MCF 10A (cell line): ENCODE measurements around the gene SDHAF3. TPM values are rescaled to one million over a fixed set of nuclear protein-coding genes. Genes with fewer than 3 reads are reported as not detected.

Experiments used
- BruUV-seq: library from RNA; stranded (reverse); fragments of 400-500 nt; replicated peaks from 2 replicates; lab custom pipeline; 2021; lab: Mats Ljungman, UMichigan
- CTCF ChIA-PET: fragments of 300-600 bp; sonication (Branson Sonifier 250); formaldehyde crosslinking; extraction: SDS; loops from one replicate; lab custom pipeline; 2021; ENCODE audit warnings: antibody characterized with exemption, inconsistent platforms; lab: Yijun Ruan, JAX
- POLR2A ChIA-PET: fragments of 300-600, 350-650 bp; sonication (Branson Sonifier 250); formaldehyde crosslinking; extraction: SDS; loops from one replicate; lab custom pipeline; 2020; ENCODE audit warnings: antibody characterized with exemption, inconsistent platforms; lab: Yijun Ruan, JAX
- DNase-seq: peaks from one replicate; pipeline ENCODE4 v3.0.0-alpha.2; 2018; ENCODE audit not compliant: unreplicated experiment
- H3K27ac Mint-ChIP-seq: one replicate; pipeline ENCODE4 v1.8.0; 2022; ENCODE audit warnings: mild to moderate bottlenecking, low read depth, mixed read lengths; ENCODE audit not compliant: unreplicated experiment
- H3K27me3 Mint-ChIP-seq: one replicate; pipeline ENCODE4 v1.8.0; 2022; ENCODE audit warnings: mixed read lengths; ENCODE audit not compliant: insufficient read depth, unreplicated experiment
- H3K36me3 Mint-ChIP-seq: one replicate; pipeline ENCODE4 v1.8.0; 2022; ENCODE audit warnings: mild to moderate bottlenecking, moderate library complexity, mixed read lengths; ENCODE audit not compliant: insufficient read depth, unreplicated experiment
- H3K4me1 Mint-ChIP-seq: one replicate; pipeline ENCODE4 v1.8.0; 2022; ENCODE audit warnings: mixed read lengths; ENCODE audit not compliant: insufficient read depth, unreplicated experiment
- H3K4me3 Mint-ChIP-seq: one replicate; pipeline ENCODE4 v1.8.0; 2022; ENCODE audit warnings: mild to moderate bottlenecking, moderate library complexity, mixed read lengths; ENCODE audit not compliant: unreplicated experiment
- H3K9me3 Mint-ChIP-seq: one replicate; pipeline ENCODE4 v1.8.0; 2022; ENCODE audit warnings: mixed read lengths; ENCODE audit not compliant: unreplicated experiment
- CTCF ChIP-seq: fragments of 200-600 bp; IDR thresholded peaks from one replicate; pipeline ENCODE4 v1.8.0; 2022; ENCODE audit warnings: antibody characterized with exemption, mild to moderate bottlenecking; ENCODE audit not compliant: unreplicated experiment
- intact Hi-C: fragments of 100-400 bp; cut with micrococcal nuclease; formaldehyde crosslinking; loops from 2 replicates; pipeline ENCODE4 v1.14.1; 2022
- total RNA-seq: library from RNA; stranded (reverse); gene quantifications from 2 replicates; pipeline ENCODE4 v1.2.3, GENCODE V29; 2022

SDHAF3 gene
- total RNA-seq, 1 experiment from 2014 or later: 12.3 TPM

- no TSS peak for BruUV-seq
- Mint-ChIP-seq H3K27ac (no peak overlapping the region), H3K27me3 (no peaks in the 10 kb centered on the region), H3K4me1 (peaks cover 8% of the 10 kb centered on the region), H3K4me3 (no peak overlapping the region), H3K36me3 (no peaks in the 10 kb centered on the region), H3K9me3 (no peaks in the 10 kb centered on the region)
- TF ChIP-seq CTCF: no peak
- intact Hi-C loops: no loop called here
- ChIA-PET CTCF (interaction anchor here (0.7 kb wide), 1 partner anchor 21 kb away, joined by 3 read pairs; no protein-coding TSS in a partner anchor), POLR2A (no interaction called here)
- no peak for DNase-seq
Measured at GRCh38 chr7:97166308-97166707, 48.8 kb downstream of the SDHAF3 start.

- POLR2A ChIA-PET: interaction anchor here (1.1 kb wide), 1 partner anchor 49 kb away, joined by 3 read pairs; no protein-coding TSS in a partner anchor
- CTCF ChIA-PET: interaction anchor here (0.5 to 0.6 kb wide), 4 partner anchors 67 to 989 kb away, joined by 3 to 5 read pairs (median 4); no protein-coding TSS in a partner anchor
Measured at GRCh38 chr7:97167176-97167575, 49.7 kb downstream of the SDHAF3 start.

GRCh38 chr7:97167749-97168148, 50.3 kb downstream of the SDHAF3 start:
- POLR2A ChIA-PET: interaction anchor here (1.1 kb wide), 1 partner anchor 50 kb away, joined by 3 read pairs; no protein-coding TSS in a partner anchor
- intact Hi-C loops: no loop called here
- BruUV-seq: no TSS peak
- Mint-ChIP-seq H3K27me3 (no peaks in the 10 kb centered on the region), H3K36me3 (no peaks in the 10 kb centered on the region), H3K9me3 (no peaks in the 10 kb centered on the region), H3K4me3 (no peak overlapping the region), H3K27ac (peak overlapping the region; percentile 42), H3K4me1 (peaks cover 8% of the 10 kb centered on the region)
- TF ChIP-seq CTCF: no peak
- CTCF ChIA-PET: interaction anchor here (0.5 to 1.3 kb wide), 6 partner anchors 11 to 988 kb away, joined by 3 to 5 read pairs (median 4); no protein-coding TSS in a partner anchor
- no peak for DNase-seq

More at GRCh38 chr7:97167176-97167575, 49.7 kb downstream of the SDHAF3 start:
- BruUV-seq: no TSS peak
- Mint-ChIP-seq H3K4me1 (peaks cover 8% of the 10 kb centered on the region), H3K9me3 (no peaks in the 10 kb centered on the region), H3K4me3 (no peak overlapping the region), H3K27ac (peak overlapping the region; percentile 42), H3K27me3 (no peaks in the 10 kb centered on the region), H3K36me3 (no peaks in the 10 kb centered on the region)
- no peak for TF ChIP-seq CTCF
- DNase-seq: no peak
- intact Hi-C loops: no loop called here

GRCh38 chr7:97174303-97174702, 56.8 kb downstream of the SDHAF3 start:
- Mint-ChIP-seq H3K36me3 (no peaks in the 10 kb centered on the region), H3K4me3 (no peak overlapping the region), H3K4me1 (peaks cover 8% of the 10 kb centered on the region), H3K9me3 (no peaks in the 10 kb centered on the region), H3K27ac (peak overlapping the region; percentile 16), H3K27me3 (no peaks in the 10 kb centered on the region)
- ChIA-PET CTCF (interaction anchor here (0.6 to 1.3 kb wide), 5 partner anchors 9 to 1258 kb away, joined by 3 to 6 read pairs (median 3); no protein-coding TSS in a partner anchor), POLR2A (interaction anchor here (0.6 to 1.2 kb wide), 2 partner anchors 57 to 1001 kb away, joined by 3 to 7 read pairs; partner anchors contain the start of gene SDHAF3)
- intact Hi-C loops: no loop called here
- TF ChIP-seq CTCF: no peak
- no TSS peak for BruUV-seq
- DNase-seq: no peak
